Trophoblast cell (in vitro differentiated cells and primary cell): ENCODE measurements around the gene MPC1.
"Not testable (repeated sequence)": the region's sequence is repeated elsewhere in the genome, so short reads cannot be mapped to it uniquely, and the experiment has no call there.

Experiments used
- DNase-seq, 2 donors: peaks; one replicate each; pipeline ENCODE4 v3.0.0-alpha.2; 2016
- H2AFZ ChIP-seq: 2 replicates; pipeline ENCODE4 v1.6.1; 2013; ENCODE audit warnings: low read length, moderate library complexity, mild to moderate bottlenecking; ENCODE audit not compliant: insufficient read depth, poor library complexity
- H2AK5ac ChIP-seq: 2 replicates; pipeline ENCODE4 v1.6.1; 2013; ENCODE audit warnings: mild to moderate bottlenecking, low read length
- H2BK120ac ChIP-seq: 2 replicates; pipeline ENCODE4 v1.6.1; 2013; ENCODE audit warnings: low read length, mild to moderate bottlenecking, moderate library complexity; ENCODE audit not compliant: insufficient read depth, poor library complexity
- H2BK12ac ChIP-seq: 2 replicates; pipeline ENCODE4 v1.6.1; 2013; ENCODE audit warnings: mild to moderate bottlenecking, low read length, moderate library complexity
- H2BK5ac ChIP-seq: 2 replicates; pipeline ENCODE4 v1.6.1; 2013; ENCODE audit warnings: low read length, low read depth, moderate library complexity, mild to moderate bottlenecking; ENCODE audit not compliant: poor library complexity
- H3K14ac ChIP-seq: 2 replicates; pipeline ENCODE4 v1.6.1; 2013; ENCODE audit warnings: mild to moderate bottlenecking, low read length
- H3K18ac ChIP-seq: 2 replicates; pipeline ENCODE4 v1.6.1; 2013; ENCODE audit warnings: mild to moderate bottlenecking, low read length
- H3K23ac ChIP-seq: 2 replicates; pipeline ENCODE4 v1.6.1; 2013; ENCODE audit warnings: low read length
- H3K27ac ChIP-seq: 2 replicates; pipeline ENCODE4 v1.5.1; 2013; ENCODE audit warnings: low read depth, mild to moderate bottlenecking, inconsistent platforms, low read length, moderate library complexity
- H3K27me3 ChIP-seq: 2 replicates; pipeline ENCODE4 v1.6.1; 2013; ENCODE audit warnings: inconsistent platforms, mild to moderate bottlenecking, low read length, moderate library complexity; ENCODE audit not compliant: insufficient read depth
- H3K36me3 ChIP-seq, 2 experiments: 1 replicate in 1 of 2; 2 replicates in 1 of 2; pipeline ENCODE4 v1.6.1; 2013; ENCODE audit warnings: low read length in 2 of 2, mild to moderate bottlenecking in 2 of 2, moderate library complexity in 1 of 2; ENCODE audit not compliant: insufficient read depth in 2 of 2, control insufficient read depth in 1 of 2
- H3K4ac ChIP-seq: 2 replicates; pipeline ENCODE4 v1.6.1; 2013; ENCODE audit warnings: low read depth, mild to moderate bottlenecking, low read length, moderate library complexity
- H3K4me1 ChIP-seq, 2 experiments: 1 replicate in 1 of 2; 2 replicates in 1 of 2; pipeline ENCODE4 v1.6.1; 2013; ENCODE audit warnings: low read length in 2 of 2, mild to moderate bottlenecking in 2 of 2, moderate library complexity in 1 of 2; ENCODE audit not compliant: insufficient read depth in 2 of 2, control insufficient read depth in 1 of 2
- H3K4me2 ChIP-seq: 2 replicates; pipeline ENCODE4 v1.6.1; 2013; ENCODE audit warnings: inconsistent platforms, mild to moderate bottlenecking, low read length, moderate library complexity
- H3K4me3 ChIP-seq: 2 replicates; pipeline ENCODE4 v1.5.1; 2013; ENCODE audit warnings: mild to moderate bottlenecking, low read depth, low read length, inconsistent platforms
- H3K79me1 ChIP-seq: one replicate; pipeline ENCODE4 v1.6.1; 2013; ENCODE audit warnings: low read length
- H3K79me2 ChIP-seq: 2 replicates; pipeline ENCODE4 v1.6.1; 2013; ENCODE audit warnings: low read length, mild to moderate bottlenecking; ENCODE audit not compliant: control insufficient read depth, insufficient read depth, poor library complexity
- H3K9ac ChIP-seq: 2 replicates; pipeline ENCODE4 v1.6.1; 2013; ENCODE audit warnings: mild to moderate bottlenecking, low read length
- H3K9me3 ChIP-seq: 2 replicates; pipeline ENCODE4 v1.6.1; 2013; ENCODE audit warnings: low read depth, mild to moderate bottlenecking, control low read depth, inconsistent platforms, low read length; ENCODE audit not compliant: insufficient read depth
- H4K12ac ChIP-seq: 2 replicates; pipeline ENCODE4 v1.6.1; 2013; ENCODE audit warnings: low read depth, mild to moderate bottlenecking, low read length, moderate library complexity
- H4K8ac ChIP-seq: 2 replicates; pipeline ENCODE4 v1.6.1; 2013; ENCODE audit warnings: low read depth, mild to moderate bottlenecking, low read length, moderate library complexity
- H4K91ac ChIP-seq: one replicate; pipeline ENCODE4 v1.6.1; 2013; ENCODE audit warnings: low read depth, mild to moderate bottlenecking, low read length, moderate library complexity
- WGBS: extraction: QIAGEN DNeasy Blood & Tissue Kit; methylation state at CpG from one replicate; pipeline ENCODE4 v1.1.7; 2013; ENCODE audit warnings: missing lambda C conversion rate; ENCODE audit not compliant: insufficient read length, insufficient coverage; ENCODE audit errors: extremely low coverage; 5-methylcytosine and 5-hydroxymethylcytosine counted together

The MPC1 gene

GRCh38 chr6:166395351-166395750 is 12.6 kb upstream of the MPC1 start:
- Histone ChIP-seq H3K9me3 (peaks cover 2% of the 10 kb centered on the region), H4K8ac (no peak overlapping the region), H2BK12ac (no peak overlapping the region), H3K9ac (no peak overlapping the region), H3K36me3 (no peaks in the 10 kb centered on the region), H3K4ac (no peak overlapping the region), H3K4me3 (no peak overlapping the region), H2AFZ (no peak overlapping the region), H2BK120ac (no peak overlapping the region), H3K79me2 (no peaks in the 10 kb centered on the region), H3K4me1 (peaks cover 4 to 5% of the 10 kb centered on the region in 2 experiments), H4K91ac (no peak overlapping the region), H4K12ac (no peak overlapping the region), H2AK5ac (no peak overlapping the region), H2BK5ac (no peak overlapping the region), H3K14ac (no peak overlapping the region), H3K18ac (no peak overlapping the region), H3K4me2 (no peak overlapping the region), H3K23ac (no peak overlapping the region), H3K27me3 (peaks cover 8% of the 10 kb centered on the region), H3K79me1 (no peaks in the 10 kb centered on the region), H3K27ac (no peak overlapping the region)
- no CpG with 5 or more reads among the region's 6 CpGs for WGBS
- DNase-seq, result no peak

GRCh38 chr6:166394036-166394892 is 11.5 kb upstream of the MPC1 start:
- Histone ChIP-seq H4K8ac (no peak overlapping the region), H3K14ac (no peak overlapping the region), H3K27me3 (peaks cover 8% of the 10 kb centered on the region), H2BK120ac (no peak overlapping the region), H3K4ac (no peak overlapping the region), H2BK12ac (no peak overlapping the region), H3K9ac (no peak overlapping the region), H3K4me2 (no peak overlapping the region), H3K79me2 (no peaks in the 10 kb centered on the region), H4K91ac (no peak overlapping the region), H3K18ac (no peak overlapping the region), H3K36me3 (no peaks in the 10 kb centered on the region), H3K79me1 (no peaks in the 10 kb centered on the region), H3K27ac (no peak overlapping the region), H3K9me3 (peaks cover 2% of the 10 kb centered on the region), H2BK5ac (no peak overlapping the region), H2AK5ac (no peak overlapping the region), H3K4me1 (peaks cover 4 to 5% of the 10 kb centered on the region in 2 experiments), H2AFZ (no peak overlapping the region), H3K4me3 (no peak overlapping the region), H4K12ac (no peak overlapping the region), H3K23ac (no peak overlapping the region)
- no peak for DNase-seq
- no CpG with 5 or more reads among the region's 10 CpGs for WGBS

GRCh38 chr6:166393535-166393823 is 10.7 kb upstream of the MPC1 start:
- no CpG with 5 or more reads among the region's 27 CpGs for WGBS
- no peak overlapping the region for H4K8ac ChIP-seq
- no peaks in the 10 kb centered on the region for H3K79me1 ChIP-seq
- peaks cover 5 to 6% of the 10 kb centered on the region in 2 experiments for H3K4me1 ChIP-seq
- H4K91ac ChIP-seq, result no peak overlapping the region
- no peak overlapping the region for H3K9ac ChIP-seq
- no peak overlapping the region for H2AFZ ChIP-seq
- no peak overlapping the region for H2BK12ac ChIP-seq
- H3K27ac ChIP-seq, result no peak overlapping the region
- no peak overlapping the region for H2AK5ac ChIP-seq
- no peak for DNase-seq
- no peak overlapping the region for H3K14ac ChIP-seq
- H3K4me3 ChIP-seq, result no peak overlapping the region
- H2BK5ac ChIP-seq, result no peak overlapping the region
- no peak overlapping the region for H2BK120ac ChIP-seq
- H3K36me3 ChIP-seq, result no peaks in the 10 kb centered on the region
- H3K4me2 ChIP-seq, result no peak overlapping the region
- H3K4ac ChIP-seq, result no peak overlapping the region
- no peak overlapping the region for H3K23ac ChIP-seq
- H3K18ac ChIP-seq, result no peak overlapping the region
- H4K12ac ChIP-seq, result no peak overlapping the region
- no peaks in the 10 kb centered on the region for H3K79me2 ChIP-seq
- peaks cover 2% of the 10 kb centered on the region for H3K9me3 ChIP-seq
- H3K27me3 ChIP-seq, result peaks cover 8% of the 10 kb centered on the region

GRCh38 chr6:166392755-166393534 is 10.2 kb upstream of the MPC1 start:
- H3K4me1 ChIP-seq, H3K18ac ChIP-seq, H3K4me2 ChIP-seq, H3K79me2 ChIP-seq, H3K9me3 ChIP-seq, H3K4me3 ChIP-seq, H3K79me1 ChIP-seq, H4K12ac ChIP-seq, H4K91ac ChIP-seq, H3K4ac ChIP-seq, H2BK12ac ChIP-seq, H3K14ac ChIP-seq, H4K8ac ChIP-seq, H3K9ac ChIP-seq, H3K23ac ChIP-seq, H2BK120ac ChIP-seq, H3K36me3 ChIP-seq, H3K27me3 ChIP-seq, H3K27ac ChIP-seq, H2BK5ac ChIP-seq, DNase-seq, H2AK5ac ChIP-seq, H2AFZ ChIP-seq: not testable (repeated sequence)
- no CpG with 5 or more reads among the region's 30 CpGs for WGBS
